Caco-2 (cell line): ENCODE measurements around the gene SH2B3. TPM values are rescaled to one million over a fixed set of nuclear protein-coding genes. Genes with fewer than 3 reads are reported as not detected.
"Not testable (repeated sequence)": the region's sequence is repeated elsewhere in the genome, so short reads cannot be mapped to it uniquely, and the experiment has no call there.

Source experiments
- BruUV-seq: library from RNA; stranded (reverse); fragments of 400-500 nt; replicated peaks from 2 replicates; lab custom pipeline; 2021; lab: Mats Ljungman, UMichigan
- CTCF ChIA-PET: fragments of 300-600 bp; sonication (Branson Sonifier 250); formaldehyde crosslinking; loops from one replicate; lab custom pipeline; 2022; ENCODE audit warnings: antibody characterized with exemption; lab: Charles Lee
- POLR2A ChIA-PET: fragments of 300-600 bp; sonication (Branson Sonifier 250); formaldehyde crosslinking; loops from one replicate; lab custom pipeline; 2022; ENCODE audit warnings: antibody characterized with exemption; lab: Charles Lee
- DNase-seq, 2 experiments: peaks; one replicate each; pipeline versions ENCODE4 v3.0.0 to v3.0.0-alpha.2; 2020 to 2022
- H3K27me3 ChIP-seq: replicated peaks from 2 replicates; pipeline ENCODE4 v1.6.0; 2011; ENCODE audit warnings: low read length; ENCODE audit not compliant: control insufficient read depth, insufficient read depth
- H3K36me3 ChIP-seq: 2 replicates; pipeline ENCODE4 v1.5.1; 2011; ENCODE audit warnings: low read length; ENCODE audit not compliant: control insufficient read depth, insufficient read depth
- H3K4me1 ChIP-seq: fragments of 250-450 bp; sonication (Bioruptor Pico); 2 replicates; pipeline ENCODE4 v1.5.1; 2020; ENCODE audit warnings: mild to moderate bottlenecking
- H3K4me3 ChIP-seq: 2 replicates; pipeline ENCODE4 v1.5.1; 2011; ENCODE audit warnings: low read depth, mild to moderate bottlenecking, control low read depth, low read length
- H3K9me3 ChIP-seq: fragments of 250-450 bp; sonication (Bioruptor Pico); 2 replicates; pipeline ENCODE4 v1.5.1; 2020; ENCODE audit warnings: mild to moderate bottlenecking, moderate library complexity
- H3K27ac Mint-ChIP-seq: one replicate; pipeline ENCODE4 v1.8.0; 2022; ENCODE audit warnings: mixed read lengths; ENCODE audit not compliant: unreplicated experiment
- H3K27me3 Mint-ChIP-seq: one replicate; pipeline ENCODE4 v1.8.0; 2022; ENCODE audit warnings: mixed read lengths; ENCODE audit not compliant: insufficient read depth, unreplicated experiment
- H3K36me3 Mint-ChIP-seq: one replicate; pipeline ENCODE4 v1.8.0; 2022; ENCODE audit warnings: mild to moderate bottlenecking, mixed read lengths; ENCODE audit not compliant: insufficient read depth, unreplicated experiment
- H3K4me1 Mint-ChIP-seq: one replicate; pipeline ENCODE4 v1.8.0; 2022; ENCODE audit warnings: low read depth, mixed read lengths; ENCODE audit not compliant: unreplicated experiment
- H3K4me3 Mint-ChIP-seq: one replicate; pipeline ENCODE4 v1.8.0; 2022; ENCODE audit warnings: mild to moderate bottlenecking, moderate library complexity, mixed read lengths; ENCODE audit not compliant: unreplicated experiment
- H3K9me3 Mint-ChIP-seq: one replicate; pipeline ENCODE4 v1.8.0; 2022; ENCODE audit warnings: mixed read lengths; ENCODE audit not compliant: unreplicated experiment
- intact Hi-C: fragments of 100-400 bp; cut with micrococcal nuclease; formaldehyde crosslinking; loops from one replicate; pipeline ENCODE4 v1.10.0; 2022; ENCODE audit not compliant: unreplicated experiment
- total RNA-seq: library from RNA; stranded (reverse); gene quantifications from 2 replicates; pipeline ENCODE4 v1.2.3, GENCODE V29; 2022
- TF ChIP-seq, protein P1 (sequence below), 2 experiments: fragments of 200-600 bp in 1 of 2; IDR thresholded peaks; 1 replicate in 1 of 2; 2 replicates in 1 of 2; pipeline versions ENCODE4 v1.5.1 to v1.8.0; 2011 to 2022; ENCODE audit warnings: antibody characterized with exemption in 1 of 2, control low read depth in 1 of 2, inconsistent platforms in 1 of 2, low read depth in 1 of 2, low read length in 1 of 2, mild to moderate bottlenecking in 1 of 2, moderate library complexity in 1 of 2; ENCODE audit not compliant: insufficient read depth in 1 of 2, severe bottlenecking in 1 of 2, unreplicated experiment in 1 of 2

The SH2B3 gene
- total RNA-seq, 1 experiment from 2014 or later, result 16.1 TPM

GRCh38 chr12:111457071-111457470 lies 51.3 kb downstream of the SH2B3 start:
- no peak overlapping the region for H3K4me3 ChIP-seq
- H3K9me3 ChIP-seq, result no peaks in the 10 kb centered on the region
- Mint-ChIP-seq H3K4me1 (no peaks in the 10 kb centered on the region), H3K9me3 (no peaks in the 10 kb centered on the region), H3K4me3 (no peak overlapping the region), H3K27ac (no peak overlapping the region), H3K27me3 (no peaks in the 10 kb centered on the region), H3K36me3 (peaks cover 60% of the 10 kb centered on the region)
- TF ChIP-seq, protein P1, sequence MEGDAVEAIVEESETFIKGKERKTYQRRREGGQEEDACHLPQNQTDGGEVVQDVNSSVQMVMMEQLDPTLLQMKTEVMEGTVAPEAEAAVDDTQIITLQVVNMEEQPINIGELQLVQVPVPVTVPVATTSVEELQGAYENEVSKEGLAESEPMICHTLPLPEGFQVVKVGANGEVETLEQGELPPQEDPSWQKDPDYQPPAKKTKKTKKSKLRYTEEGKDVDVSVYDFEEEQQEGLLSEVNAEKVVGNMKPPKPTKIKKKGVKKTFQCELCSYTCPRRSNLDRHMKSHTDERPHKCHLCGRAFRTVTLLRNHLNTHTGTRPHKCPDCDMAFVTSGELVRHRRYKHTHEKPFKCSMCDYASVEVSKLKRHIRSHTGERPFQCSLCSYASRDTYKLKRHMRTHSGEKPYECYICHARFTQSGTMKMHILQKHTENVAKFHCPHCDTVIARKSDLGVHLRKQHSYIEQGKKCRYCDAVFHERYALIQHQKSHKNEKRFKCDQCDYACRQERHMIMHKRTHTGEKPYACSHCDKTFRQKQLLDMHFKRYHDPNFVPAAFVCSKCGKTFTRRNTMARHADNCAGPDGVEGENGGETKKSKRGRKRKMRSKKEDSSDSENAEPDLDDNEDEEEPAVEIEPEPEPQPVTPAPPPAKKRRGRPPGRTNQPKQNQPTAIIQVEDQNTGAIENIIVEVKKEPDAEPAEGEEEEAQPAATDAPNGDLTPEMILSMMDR (IDR thresholded peaks at IDR 0.05; ENCODE audit: insufficient read depth in 1 of 2, low read depth in 1 of 2, low read length in 1 of 2, severe bottlenecking in 1 of 2, unreplicated experiment in 1 of 2), result no peak
- H3K4me1 ChIP-seq, result no peaks in the 10 kb centered on the region
- ChIA-PET CTCF (interaction anchor here (0.6 kb wide), 1 partner anchor 14 kb away, joined by 5 read pairs; no protein-coding TSS in a partner anchor), POLR2A (no interaction called here)
- no TSS peak for BruUV-seq
- DNase-seq, result no peak
- H3K27me3 ChIP-seq, result no peaks in the 10 kb centered on the region
- intact Hi-C loops, result no loop called here
- H3K36me3 ChIP-seq, result peaks cover 4% of the 10 kb centered on the region

- ChIA-PET POLR2A (no interaction called here), CTCF (no interaction called here)
- no peak overlapping the region for H3K4me3 Mint-ChIP-seq
Measured at GRCh38 chr12:111457577-111457976, 51.9 kb downstream of the SH2B3 start.

GRCh38 chr12:111458546-111459172 lies 52.9 kb downstream of the SH2B3 start:
- Mint-ChIP-seq H3K4me1 (no peaks in the 10 kb centered on the region), H3K9me3 (no peaks in the 10 kb centered on the region), H3K27me3 (no peaks in the 10 kb centered on the region), H3K27ac (no peak overlapping the region), H3K4me3 (no peak overlapping the region), H3K36me3 (peaks cover 51% of the 10 kb centered on the region)
- Histone ChIP-seq H3K9me3 (no peaks in the 10 kb centered on the region), H3K4me3 (no peak overlapping the region), H3K4me1 (no peaks in the 10 kb centered on the region), H3K27me3 (no peaks in the 10 kb centered on the region), H3K36me3 (peaks cover 4% of the 10 kb centered on the region)
- TF ChIP-seq, protein P1 (IDR thresholded peaks at IDR 0.05; ENCODE audit: insufficient read depth in 1 of 2, low read depth in 1 of 2, low read length in 1 of 2, severe bottlenecking in 1 of 2, unreplicated experiment in 1 of 2), result no peak
- ChIA-PET CTCF (no interaction called here), POLR2A (no interaction called here)
- BruUV-seq, result no TSS peak
- no peak for DNase-seq
- intact Hi-C loops, result no loop called here

More at GRCh38 chr12:111457577-111457976, 51.9 kb downstream of the SH2B3 start:
- intact Hi-C loops, result no loop called here
- no peak overlapping the region for H3K4me3 ChIP-seq
- Mint-ChIP-seq H3K27ac (no peak overlapping the region), H3K4me1 (no peaks in the 10 kb centered on the region), H3K9me3 (no peaks in the 10 kb centered on the region), H3K27me3 (no peaks in the 10 kb centered on the region), H3K36me3 (peaks cover 60% of the 10 kb centered on the region)
- TF ChIP-seq, protein P1 (IDR thresholded peaks at IDR 0.05; ENCODE audit: insufficient read depth in 1 of 2, low read depth in 1 of 2, low read length in 1 of 2, severe bottlenecking in 1 of 2, unreplicated experiment in 1 of 2), result no peak
- peaks cover 4% of the 10 kb centered on the region for H3K36me3 ChIP-seq
- no peak for DNase-seq
- H3K27me3 ChIP-seq, result no peaks in the 10 kb centered on the region
- BruUV-seq, result no TSS peak
- no peaks in the 10 kb centered on the region for H3K4me1 ChIP-seq
- no peaks in the 10 kb centered on the region for H3K9me3 ChIP-seq

- H3K27me3 ChIP-seq, DNase-seq, H3K9me3 Mint-ChIP-seq, H3K36me3 ChIP-seq, H3K27me3 Mint-ChIP-seq, H3K4me3 Mint-ChIP-seq, H3K4me1 ChIP-seq, H3K4me3 ChIP-seq, H3K27ac Mint-ChIP-seq, BruUV-seq, POLR2A ChIA-PET, H3K9me3 ChIP-seq, intact Hi-C loops, CTCF ChIA-PET, H3K4me1 Mint-ChIP-seq: not testable (repeated sequence)
- H3K36me3 Mint-ChIP-seq, result peaks cover 47% of the 10 kb centered on the region
Measured at GRCh38 chr12:111460111-111460510, 54.4 kb downstream of the SH2B3 start.
